GM21737 (cell line): ENCODE measurements around the gene CHST15.
A peak's percentile ranks its signal among the peaks of the same experiment; 100 is the strongest.
"Not testable (repeated sequence)": the region's sequence is repeated elsewhere in the genome, so short reads cannot be mapped to it uniquely, and the experiment has no call there.

Experiments
- ATAC-seq: cut with Tn5 transposase; IDR thresholded peaks from one replicate; pipeline ENCODE4 v1.9.1; 2021; ENCODE audit warnings: mild to moderate bottlenecking, moderate library complexity; ENCODE audit not compliant: unreplicated experiment

The CHST15 gene

GRCh38 chr10:124047427-124048152 is 45.8 kb downstream of the CHST15 start:
- ATAC-seq = no peak

DNA sequence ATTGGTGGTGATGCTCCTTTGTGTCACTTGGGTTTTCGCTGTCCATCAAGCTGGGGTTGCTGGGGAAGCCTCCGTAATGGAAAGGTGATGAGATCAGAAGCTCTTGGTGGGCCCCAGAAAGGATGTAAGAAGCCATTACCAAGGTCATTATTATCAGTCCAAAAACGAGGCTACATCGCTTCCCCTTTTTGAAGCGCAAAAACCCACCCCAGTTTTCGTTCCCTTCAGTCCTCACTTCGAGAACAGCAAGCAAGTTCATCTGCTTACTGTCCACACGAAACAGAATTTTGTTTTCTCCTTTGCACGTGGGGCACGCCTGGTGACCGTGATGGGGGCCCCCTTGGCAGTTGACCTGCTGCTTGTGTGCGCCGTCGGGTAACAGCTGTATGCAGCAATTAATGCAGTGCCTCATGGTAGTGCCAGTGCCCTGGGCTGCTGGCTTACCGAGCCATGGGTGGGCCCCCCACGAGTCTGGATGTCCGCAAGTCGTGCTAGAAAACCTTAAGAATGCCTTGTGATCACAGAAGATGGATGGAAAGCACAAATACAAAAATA is 47.5 kb downstream of the CHST15 start:
- no peak for ATAC-seq

DNA sequence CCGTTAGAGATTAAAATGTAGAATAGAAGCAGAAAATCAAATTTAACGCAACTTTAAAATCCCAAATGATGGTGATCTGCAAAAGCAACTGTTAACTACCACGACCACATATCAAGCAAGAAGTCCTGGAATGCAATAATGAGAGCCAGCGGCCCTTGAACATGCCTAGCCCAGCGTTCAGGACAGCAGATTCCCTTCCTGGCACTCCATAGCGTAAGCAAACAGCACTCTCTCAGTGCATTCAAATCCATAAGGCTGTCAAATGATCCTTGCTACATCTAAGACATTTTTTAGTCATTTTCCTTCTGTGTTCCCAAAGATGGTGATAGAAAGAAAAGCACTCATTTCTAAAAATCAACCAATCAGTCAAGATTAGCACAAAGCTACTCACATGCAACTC is 48.1 kb downstream of the CHST15 start:
- no peak for ATAC-seq

- ATAC-seq = no peak
Measured at GRCh38 chr10:124044143-124044862, 49.1 kb downstream of the CHST15 start.

DNA sequence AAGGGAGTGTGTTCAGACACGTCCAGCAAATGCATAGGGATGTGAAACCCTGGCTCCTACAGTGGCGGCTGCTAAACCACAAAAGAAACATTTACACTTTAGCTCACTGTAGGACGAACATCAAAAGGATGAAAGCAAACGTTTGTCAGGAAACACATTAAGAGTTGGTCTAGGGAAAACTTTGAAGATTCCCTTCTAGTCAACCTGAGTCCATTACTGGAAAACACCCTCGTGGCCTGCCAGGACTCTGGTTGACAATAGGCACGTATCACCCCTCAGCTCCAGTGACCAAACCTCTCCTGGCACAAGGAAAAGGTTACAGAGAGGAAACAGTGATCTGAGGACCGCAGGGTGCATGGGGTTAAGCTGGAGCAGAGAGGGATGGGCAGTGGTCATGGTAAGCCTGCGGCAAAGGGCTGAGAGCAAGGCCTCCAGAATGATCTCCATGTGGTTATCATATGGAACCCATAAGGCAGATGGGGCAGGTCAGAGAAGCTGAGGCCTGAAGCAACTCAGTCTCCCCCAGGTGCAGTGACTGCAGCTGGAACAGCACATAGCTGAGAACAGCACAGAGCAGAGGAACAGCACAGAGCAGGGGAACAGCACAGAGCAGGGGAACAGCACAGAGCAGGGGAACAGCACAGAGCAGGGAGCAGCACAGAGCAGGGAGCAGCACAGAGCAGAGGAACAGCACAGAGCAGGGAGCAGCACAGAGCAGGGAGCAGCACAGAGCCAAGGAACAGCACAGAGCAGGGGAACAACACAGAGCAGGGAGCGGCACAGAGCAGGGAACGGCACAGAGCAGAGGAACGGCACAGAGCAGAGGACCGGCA is 49.9 kb downstream of the CHST15 start:
- ATAC-seq = peak; percentile 84

DNA sequence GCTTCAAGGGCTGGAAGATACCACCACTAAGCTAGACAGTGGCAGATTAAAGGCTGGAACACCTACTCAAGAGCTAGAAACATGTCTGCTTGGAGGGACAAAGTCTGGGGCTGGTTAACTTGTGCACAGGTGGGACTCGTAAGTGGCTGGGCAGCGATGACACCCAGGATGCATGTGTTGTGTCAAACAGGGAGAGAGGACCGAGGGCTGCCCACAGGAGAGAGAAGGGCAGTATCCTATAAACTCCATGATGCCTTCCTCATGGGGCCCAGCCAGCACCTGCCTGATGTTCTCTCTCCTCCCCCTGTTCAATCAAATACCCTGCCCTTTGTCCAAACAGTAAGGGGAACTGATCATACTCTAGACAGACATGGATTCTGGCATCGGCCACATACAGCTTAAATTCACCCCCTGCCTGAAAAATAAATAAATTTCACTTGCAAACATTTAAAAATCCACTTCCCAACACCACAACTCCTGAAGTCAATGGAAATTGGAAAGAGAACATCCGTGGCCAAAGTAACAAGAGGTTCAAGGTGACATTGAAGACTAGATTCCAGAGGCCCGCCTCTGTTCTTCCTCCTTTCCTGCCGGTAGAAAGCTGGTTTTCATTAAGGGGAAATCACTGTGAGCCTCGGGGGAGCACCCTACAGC is 50.6 kb downstream of the CHST15 start:
- no peak for ATAC-seq

DNA sequence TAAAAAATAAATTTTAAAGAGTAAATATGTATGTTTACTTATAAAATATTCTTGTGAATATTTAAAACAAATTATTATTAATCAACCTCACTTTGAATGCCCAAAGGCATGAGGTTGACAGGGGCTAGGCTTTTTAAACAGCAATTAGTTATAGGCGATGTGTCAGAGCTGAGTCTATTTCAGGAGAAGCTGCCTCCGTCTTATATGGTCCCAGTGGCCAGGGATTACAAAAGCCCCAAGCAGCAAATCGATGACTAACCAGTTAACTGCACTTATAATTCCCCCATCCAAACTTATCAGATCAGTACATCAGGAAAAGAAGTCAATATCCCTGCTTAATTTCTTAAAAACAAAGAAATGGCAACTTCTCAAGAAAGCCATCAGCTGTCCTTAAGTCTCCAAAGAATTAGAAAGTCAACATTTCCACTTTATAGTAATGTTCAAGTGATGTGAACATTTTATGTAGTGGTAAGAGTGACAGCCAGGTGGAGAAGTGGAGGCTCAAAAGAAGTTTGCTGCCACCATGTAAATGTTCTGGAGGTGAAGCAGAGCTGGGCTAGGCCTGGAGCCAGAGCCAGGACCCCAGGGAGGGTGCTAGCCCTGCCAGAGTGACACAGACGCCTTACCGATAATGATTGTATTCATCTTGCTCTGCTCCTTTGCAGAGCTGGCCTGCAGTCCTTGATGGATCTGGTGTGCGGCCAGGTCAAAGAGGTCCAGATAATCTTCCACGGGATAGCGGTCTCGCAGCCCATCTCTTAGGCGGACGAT is 51.5 kb downstream of the CHST15 start:
- ATAC-seq = no peak

GRCh38 chr10:124040451-124041188 is 52.8 kb downstream of the CHST15 start:
- ATAC-seq = no peak

DNA sequence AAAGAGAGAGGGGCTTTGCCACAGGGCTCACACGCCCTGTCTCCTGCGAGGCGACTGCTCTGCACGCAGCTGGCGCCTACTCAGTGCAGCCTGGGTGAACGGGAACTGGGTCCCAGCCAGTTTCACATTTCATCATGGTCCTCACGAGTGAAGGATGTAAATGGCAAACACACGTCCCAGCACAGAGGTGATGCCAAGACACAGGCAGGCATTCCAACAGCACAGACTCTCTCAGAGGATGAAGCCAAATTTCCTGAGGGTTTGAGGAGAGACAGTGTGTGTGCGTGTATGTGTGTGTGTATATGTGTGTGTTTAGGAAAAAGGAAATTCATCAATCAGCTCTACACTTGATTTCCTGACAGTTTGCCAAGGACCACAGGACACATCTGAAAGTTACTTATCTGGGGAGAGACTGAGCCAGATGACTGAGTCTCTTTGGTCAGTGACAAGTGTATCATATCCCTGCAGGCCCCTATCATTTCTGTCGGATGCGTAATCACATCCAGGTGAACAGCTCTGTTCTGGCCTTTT is 53.9 kb downstream of the CHST15 start:
- ATAC-seq = no peak

GRCh38 chr10:124037784-124038183 is 55.6 kb downstream of the CHST15 start:
- ATAC-seq = no peak

DNA sequence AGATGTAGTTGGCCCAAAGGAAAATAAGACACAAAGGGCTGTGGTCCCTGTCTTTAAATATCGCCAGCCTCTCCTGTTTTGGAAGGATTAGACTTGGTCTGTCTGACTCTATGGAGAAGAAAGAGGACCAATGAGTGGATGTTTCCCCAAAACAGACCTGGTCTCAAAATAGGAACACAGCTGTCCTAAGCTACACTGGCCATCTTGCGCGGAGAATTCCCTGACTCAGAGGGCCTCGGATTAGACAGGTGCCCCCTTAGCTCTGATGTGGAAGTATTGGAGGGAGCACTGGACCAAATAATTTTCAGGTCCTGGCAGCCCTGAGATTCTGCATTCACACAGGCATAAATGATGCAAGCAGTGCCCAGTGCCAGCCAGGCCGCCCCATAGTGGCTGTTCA is 56.1 kb downstream of the CHST15 start:
- no peak for ATAC-seq

DNA sequence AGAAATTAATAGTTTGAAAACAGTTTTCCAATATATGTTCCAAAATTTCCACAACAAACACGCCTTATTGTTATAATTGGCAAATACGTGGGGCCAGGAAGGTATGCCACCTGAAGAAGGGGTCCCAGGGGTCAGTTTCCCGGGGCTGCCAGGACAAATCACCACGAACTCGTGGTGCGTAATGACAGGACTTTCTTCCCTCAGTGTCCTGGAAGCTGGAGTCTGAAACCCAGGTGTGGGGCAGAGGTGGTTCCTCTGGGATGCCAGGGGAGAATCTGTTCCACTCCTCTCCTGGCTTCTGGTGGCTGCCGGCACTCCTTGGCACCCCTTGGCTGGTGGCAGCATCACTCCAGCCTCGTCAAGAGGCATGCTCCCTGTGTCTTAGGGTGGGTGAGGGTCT is 56.7 kb downstream of the CHST15 start:
- no peak for ATAC-seq

GRCh38 chr10:124035928-124036558 is 57.4 kb downstream of the CHST15 start:
- ATAC-seq = peak; percentile 98

GRCh38 chr10:124035306-124035927 is 58.0 kb downstream of the CHST15 start:
- ATAC-seq = no peak

- not testable (repeated sequence) for ATAC-seq
Measured at GRCh38 chr10:124034576-124035305, 58.7 kb downstream of the CHST15 start.

DNA sequence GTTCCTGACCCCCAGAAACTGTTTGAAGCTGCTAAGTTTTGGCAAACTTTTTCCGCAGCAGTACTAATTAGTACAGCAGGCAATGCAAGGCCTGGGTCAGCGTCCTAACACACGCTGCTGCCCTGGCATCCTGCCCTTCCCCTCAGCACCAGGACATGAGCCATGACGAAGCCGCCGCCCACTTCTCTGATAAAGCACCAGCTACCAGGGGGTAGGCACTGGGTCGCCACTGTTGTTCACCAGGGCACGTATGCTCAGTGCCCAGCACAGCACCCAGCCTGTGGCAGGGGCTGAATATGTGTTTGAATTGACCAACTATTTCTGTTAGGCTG is 59.5 kb downstream of the CHST15 start:
- ATAC-seq = no peak

- ATAC-seq = no peak
Measured at GRCh38 chr10:124032971-124033886, 60.2 kb downstream of the CHST15 start.
